PC-3 (cell line): ENCODE results near the gene FMNL3. TPM values are rescaled to one million over a fixed set of nuclear protein-coding genes. Genes with fewer than 3 reads are reported as not detected.

Experiments used
- ATAC-seq: fragments of 200-7000 bp; cut with Tn5 transposase; 2 replicates; pipeline ENCODE4 v1.9.1; 2020; ENCODE audit warnings: mild to moderate bottlenecking, moderate library complexity
- BruUV-seq: library from RNA; stranded (reverse); fragments of 400-500 nt; replicated peaks from 2 replicates; lab custom pipeline; 2021; lab: Mats Ljungman, UMichigan
- CTCF ChIA-PET: fragments of 300-600 bp; sonication (Branson Sonifier 250); formaldehyde crosslinking; loops from one replicate; lab custom pipeline; 2022; ENCODE audit warnings: antibody characterized with exemption; lab: Charles Lee
- POLR2A ChIA-PET: fragments of 300-600 bp; sonication (Branson Sonifier 250); formaldehyde crosslinking; loops from one replicate; lab custom pipeline; 2022; ENCODE audit warnings: antibody characterized with exemption; ENCODE audit not compliant: unreplicated experiment; lab: Charles Lee
- DNase-seq: peaks from one replicate; pipeline ENCODE4 v3.0.0-alpha.2; 2015
- H2AFZ ChIP-seq: fragments of 300-600 bp; sonication (generic); 2 replicates; pipeline ENCODE4 v1.6.0; 2016; ENCODE audit warnings: antibody characterized with exemption, low read length
- H3F3A ChIP-seq: fragments of 300-600 bp; sonication (generic); one replicate; pipeline ENCODE4 v1.6.0; 2017; ENCODE audit warnings: antibody characterized with exemption, low read length, control low read depth, mild to moderate bottlenecking; ENCODE audit not compliant: unreplicated experiment
- H3K27ac ChIP-seq: fragments of 300-600 bp; sonication (generic); 2 replicates; pipeline ENCODE4 v1.5.1; 2016; ENCODE audit warnings: mild to moderate bottlenecking, low read length
- H3K27me3 ChIP-seq: fragments of 300-600 bp; sonication (generic); 2 replicates; pipeline ENCODE4 v1.6.1; 2016; ENCODE audit warnings: low read length, mixed read lengths
- H3K36me3 ChIP-seq: fragments of 300-600 bp; sonication (generic); 2 replicates; pipeline ENCODE4 v1.6.1; 2016; ENCODE audit warnings: low read depth, mixed run types, low read length, mixed read lengths
- H3K4me1 ChIP-seq: fragments of 300-600 bp; sonication (generic); 2 replicates; pipeline ENCODE4 v1.5.1; 2016; ENCODE audit warnings: low read length; ENCODE audit not compliant: insufficient read depth
- H3K4me2 ChIP-seq: fragments of 300-600 bp; sonication (generic); 2 replicates; pipeline ENCODE4 v1.6.0; 2016; ENCODE audit warnings: low read length
- H3K4me3 ChIP-seq: fragments of 300-600 bp; sonication (generic); 2 replicates; pipeline ENCODE4 v1.5.1; 2016; ENCODE audit warnings: mild to moderate bottlenecking, low read length, mixed read lengths
- H3K79me2 ChIP-seq: fragments of 300-600 bp; sonication (generic); 2 replicates; pipeline ENCODE4 v1.6.1; 2017; ENCODE audit warnings: low read length, mixed read lengths
- H3K9ac ChIP-seq: fragments of 300-600 bp; sonication (generic); 2 replicates; pipeline ENCODE4 v1.6.0; 2016; ENCODE audit warnings: mild to moderate bottlenecking, low read length
- H3K9me2 ChIP-seq: fragments of 300-600 bp; sonication (generic); replicated peaks from 2 replicates; pipeline ENCODE4 v1.6.1; 2016; ENCODE audit warnings: mixed run types, low read length, mixed read lengths
- H3K9me3 ChIP-seq: fragments of 300-600 bp; sonication (generic); 2 replicates; pipeline ENCODE4 v1.6.1; 2016; ENCODE audit warnings: low read length, mixed read lengths
- H4K20me1 ChIP-seq: fragments of 300-600 bp; sonication (generic); 2 replicates; pipeline ENCODE4 v1.6.1; 2016; ENCODE audit warnings: low read length, mixed read lengths
- CTCF ChIP-seq: fragments of 300-600 bp; sonication (generic); conservative IDR thresholded peaks from 2 replicates; pipeline ENCODE4 v1.5.1; 2017; ENCODE audit warnings: antibody characterized with exemption, low read depth, mild to moderate bottlenecking, low read length
- EZH2 ChIP-seq: fragments of 300-600 bp; sonication (generic); IDR thresholded peaks from one replicate; pipeline ENCODE4 v1.6.1; 2017; ENCODE audit warnings: antibody characterized with exemption, mild to moderate bottlenecking, low read length; ENCODE audit not compliant: unreplicated experiment
- EZH2phosphoT487 ChIP-seq: fragments of 300-600 bp; sonication (generic); IDR thresholded peaks from 2 replicates; pipeline ENCODE4 v1.6.1; 2018; ENCODE audit warnings: mild to moderate bottlenecking, antibody characterized with exemption, low read length, borderline replicate concordance
- intact Hi-C: fragments of 100-400 bp; cut with micrococcal nuclease; formaldehyde crosslinking; loops from 2 replicates; pipeline ENCODE4 v1.9.0; 2023
- total RNA-seq: library from RNA; depleted of rRNA; stranded (reverse); fragments of >200 nt; gene quantifications from 2 replicates; pipeline ENCODE4 v1.2.3, GENCODE V29; 2014

The FMNL3 gene
- total RNA-seq, 1 experiment from 2014 or later, result 6.2 TPM

GRCh38 chr12:49646871-49647654 lies 60.1 kb downstream of the FMNL3 start:
- Histone ChIP-seq H4K20me1 (no peaks in the 10 kb centered on the region), H3K4me2 (no peak overlapping the region), H3K27ac (no peak overlapping the region), H3K9me2 (no peaks in the 10 kb centered on the region), H3K79me2 (no peaks in the 10 kb centered on the region), H3F3A (no peaks in the 10 kb centered on the region), H3K9me3 (no peaks in the 10 kb centered on the region), H3K4me3 (no peak overlapping the region), H2AFZ (no peak overlapping the region), H3K27me3 (no peaks in the 10 kb centered on the region), H3K4me1 (peaks cover 2% of the 10 kb centered on the region; the same call in 1 of the 2 replicates), H3K9ac (no peak overlapping the region), H3K36me3 (no peaks in the 10 kb centered on the region)
- DNase-seq (no peak), ATAC-seq (no peak)
- BruUV-seq, result no TSS peak
- ChIA-PET CTCF (no interaction called here), POLR2A (no interaction called here)
- TF ChIP-seq CTCF (no peak), EZH2phosphoT487 (no peak), EZH2 (no peak)
- intact Hi-C loops, result no loop called here

GRCh38 chr12:49646331-49646830 lies 60.8 kb downstream of the FMNL3 start:
- DNase-seq (no peak), ATAC-seq (no peak)
- Histone ChIP-seq H3K9me3 (no peaks in the 10 kb centered on the region), H3K4me1 (peaks cover 4% of the 10 kb centered on the region; the same call in 1 of the 2 replicates), H2AFZ (no peak overlapping the region), H3K79me2 (no peaks in the 10 kb centered on the region), H3K36me3 (no peaks in the 10 kb centered on the region), H3K4me2 (no peak overlapping the region), H3K9me2 (no peaks in the 10 kb centered on the region), H3K9ac (no peak overlapping the region), H3F3A (no peaks in the 10 kb centered on the region), H3K27me3 (no peaks in the 10 kb centered on the region), H3K4me3 (no peak overlapping the region), H3K27ac (no peak overlapping the region), H4K20me1 (no peaks in the 10 kb centered on the region)
- intact Hi-C loops, result no loop called here
- BruUV-seq, result no TSS peak
- no peak for TF ChIP-seq EZH2phosphoT487
- no peak for TF ChIP-seq CTCF
- no peak for TF ChIP-seq EZH2
- ChIA-PET POLR2A (no interaction called here), CTCF (no interaction called here)
